SU-DHL-6 (cell line): ENCODE data around the gene YJU2.

Source experiments
- CTCF ChIP-seq: fragments of 200-600 bp; sonication (generic); IDR thresholded peaks from one replicate; pipeline ENCODE4 v1.5.1; 2017; ENCODE audit warnings: antibody characterized with exemption, mild to moderate bottlenecking, low read length, moderate library complexity; ENCODE audit not compliant: insufficient read depth, poor library complexity, severe bottlenecking
- EZH2phosphoT487 ChIP-seq: fragments of 200-600 bp; sonication (generic), shearing (Covaris generic); conservative IDR thresholded peaks from 2 replicates; pipeline ENCODE4 v1.6.1; 2018; ENCODE audit warnings: mild to moderate bottlenecking, antibody characterized with exemption, low read length, moderate library complexity, mixed read lengths

GRCh38 chr19:4246767-4247593 lies at the start of gene YJU2:
- TF ChIP-seq CTCF (peak; percentile 44), EZH2phosphoT487 (no peak)
